ENCODE results near the gene LAMA2. TPM values are rescaled to one million over a fixed set of nuclear protein-coding genes. Genes with fewer than 3 reads are reported as not detected.
A peak's percentile ranks its signal among the peaks of the same experiment; 100 is the strongest.

LAMA2 gene
- total and polyA plus RNA-seq, 2 of the 8 experiments (the other 6 are each of a cell fraction or from before 2014, with no cell fraction given): 1.3 to 3.8 TPM

DNA sequence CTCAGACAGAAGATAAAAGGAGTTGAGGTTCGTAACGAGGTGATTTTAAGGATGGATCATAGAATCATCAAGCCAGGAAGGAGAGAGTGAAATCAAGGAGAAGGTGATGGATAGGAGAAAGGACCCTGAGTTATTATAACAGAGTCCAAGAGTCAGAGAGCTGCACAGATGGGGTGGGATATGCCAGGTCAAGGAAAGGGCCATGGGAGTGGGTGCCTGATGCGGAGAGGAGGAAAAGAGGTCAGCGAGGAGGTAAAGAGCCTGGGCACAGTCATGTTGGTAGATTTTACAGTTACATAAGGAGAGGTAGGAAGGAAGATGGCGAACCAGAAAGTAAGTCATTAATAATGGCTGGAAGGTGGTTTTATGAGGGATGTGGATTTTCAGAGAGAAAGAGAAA, 114.9 kb downstream of the LAMA2 start:
- ChIA-PET CTCF (ENCODE audit: partially characterized antibody) (no interaction called here), POLR2A (ENCODE audit: partially characterized antibody) (no interaction called here)
- no peak for DNase-seq (ENCODE audit: low read depth in 1 of 2, low spot score in 2 of 2)
- no peak overlapping the region for H4K91ac ChIP-seq (replicated peaks; ENCODE audit: insufficient read length, low read length)
- TF ChIP-seq KDM1A (IDR thresholded peaks at IDR 0.05; ENCODE audit: borderline replicate concordance, low read length) (no peak), RAD21 (IDR thresholded peaks at IDR 0.05 in 1 of 2, conservative IDR thresholded peaks at IDR 0.05 in 1 of 2; ENCODE audit: low read depth in 2 of 2, low read length in 2 of 2) (no peak), POU5F1 (IDR thresholded peaks at IDR 0.05; ENCODE audit: low read depth, low read length) (no peak), RFX5 (IDR thresholded peaks at IDR 0.05; ENCODE audit: borderline replicate concordance, low read depth, low read length) (no peak), SRF (IDR thresholded peaks at IDR 0.05; ENCODE audit: low read depth, low read length) (no peak), TEAD4 (IDR thresholded peaks at IDR 0.05; ENCODE audit: low read depth, low read length) (no peak)
- no peaks in the 10 kb centered on the region for H3K79me2 ChIP-seq (ENCODE audit: control insufficient read depth in 1 of 2, insufficient read depth in 2 of 2, low read length in 2 of 2)
- H3K4me2 ChIP-seq (ENCODE audit: insufficient read depth in 1 of 2, low read depth in 2 of 2, low read length in 2 of 2): no peak overlapping the region
- H3K56ac ChIP-seq (replicated peaks; ENCODE audit: insufficient read length, low read depth, low read length): no peak overlapping the region
- no peak overlapping the region for H3K4me3 ChIP-seq (ENCODE audit: extremely low read depth in 1 of 4, insufficient read depth in 2 of 4, low read depth in 3 of 4, low read length in 4 of 4)
- no peak overlapping the region for H3K14ac ChIP-seq (ENCODE audit: insufficient read length)
- FAIRE-seq: no peak
- H2BK120ac ChIP-seq (replicated peaks; ENCODE audit: low read depth, low read length): no peak overlapping the region
- no peak overlapping the region; the same call in 1 of the 2 replicates for H2BK5ac ChIP-seq (ENCODE audit: low read depth, low read length)
- H3K23ac ChIP-seq (ENCODE audit: insufficient read length): no peak overlapping the region
- no peaks in the 10 kb centered on the region for H3K4me1 ChIP-seq (replicated peaks in 1 of 4; ENCODE audit: control insufficient read depth in 3 of 4, insufficient read depth in 4 of 4, low read length in 3 of 4)
- no peaks in the 10 kb centered on the region for H3K36me3 ChIP-seq (ENCODE audit: control insufficient read depth in 2 of 4, insufficient read depth in 4 of 4, low read length in 3 of 4)
- H3K23me2 ChIP-seq (ENCODE audit: low read depth, low read length): no peaks in the 10 kb centered on the region
- 0 out of 2 replicates have a peak overlapping the region, but pooled peaks have one; percentile 72 for H2BK15ac ChIP-seq (ENCODE audit: low read length)
- H3K18ac ChIP-seq (ENCODE audit: extremely low read depth, low read length): no peak overlapping the region
- no peak overlapping the region for H2BK12ac ChIP-seq (ENCODE audit: low read depth, low read length)
- no peak overlapping the region for H3K9ac ChIP-seq (replicated peaks in 1 of 4; ENCODE audit: extremely low read depth in 1 of 4, low read depth in 3 of 4, low read length in 3 of 4)
- no peaks in the 10 kb centered on the region for H3K9me3 ChIP-seq (ENCODE audit: insufficient read depth in 2 of 2, low read depth in 1 of 2, low read length in 1 of 2)
- no peak overlapping the region for H2BK20ac ChIP-seq (ENCODE audit: low read length)
- H4K20me1 ChIP-seq (replicated peaks in 1 of 2; ENCODE audit: control insufficient read depth in 1 of 2, insufficient read depth in 2 of 2, low read length in 2 of 2): no peaks in the 10 kb centered on the region
- no peaks in the 10 kb centered on the region for H3K27me3 ChIP-seq (replicated peaks in 1 of 4; ENCODE audit: control insufficient read depth in 3 of 4, extremely low read depth in 1 of 4, insufficient read depth in 3 of 4, low read length in 3 of 4)
- WGBS, 2 experiments (ENCODE audit: extremely low coverage in 1 of 2, insufficient coverage in 1 of 2, insufficient read length in 1 of 2, insufficient replicate concordance in 2 of 2, low coverage in 1 of 2, low lambda C conversion rate in 2 of 2, missing lambda C conversion rate in 1 of 2): 82% methylated on average over 5 of the region's 5 CpGs; no CpG with 5 or more reads in 1 of the 2 experiments
- H4K8ac ChIP-seq (ENCODE audit: extremely low read depth, insufficient read depth, low read length): no peak overlapping the region
- H3K4ac ChIP-seq (replicated peaks; ENCODE audit: insufficient read length, low read depth, low read length): no peak overlapping the region
- no peak overlapping the region for H2AFZ ChIP-seq (ENCODE audit: low read length)
- H3K27ac ChIP-seq (ENCODE audit: low read depth, low read length): no peak overlapping the region
- no peak overlapping the region for H2AK5ac ChIP-seq (ENCODE audit: low read depth, low read length)
- H4K5ac ChIP-seq (ENCODE audit: insufficient read length, low read depth, low read length): no peak overlapping the region
- no peaks in the 10 kb centered on the region for H3K79me1 ChIP-seq (ENCODE audit: low read depth, low read length)
